Measurements from ENCODE around the gene ATF7IP2. TPM values are rescaled to one million over a fixed set of nuclear protein-coding genes. Genes with fewer than 3 reads are reported as not detected.

The ATF7IP2 gene
- total and polyA plus RNA-seq, 8 donors = 8.5 to 14.3 (median 12.8) TPM

DNA sequence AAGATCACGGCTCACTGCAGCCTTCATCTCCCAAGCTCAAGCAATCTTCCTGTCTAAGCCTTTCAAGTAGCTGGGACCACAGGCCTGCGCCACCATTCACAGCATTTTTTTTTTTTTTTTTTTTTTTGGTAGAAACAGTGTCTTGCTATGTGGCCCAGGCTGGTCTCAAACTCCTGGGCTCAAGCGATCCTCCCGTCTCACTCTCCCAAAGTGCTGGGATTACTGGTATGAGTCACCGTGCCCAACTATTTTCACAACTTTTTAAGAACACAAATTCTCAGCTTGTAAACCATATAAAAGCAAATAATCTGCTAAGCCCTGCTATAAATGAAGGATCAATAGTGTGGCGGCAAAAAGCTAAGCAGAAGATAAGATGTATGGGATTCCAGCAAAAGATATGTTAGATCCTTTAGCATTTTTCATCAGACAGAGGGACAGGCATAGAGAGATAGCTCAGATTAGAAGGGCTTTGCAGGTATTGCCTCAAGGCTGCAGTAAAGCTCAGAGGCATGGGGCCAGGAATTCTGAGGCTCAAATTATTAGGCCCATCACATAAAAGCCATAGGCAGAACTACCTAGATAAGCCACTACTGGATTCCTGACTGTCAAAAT, 139.5 kb downstream of the ATF7IP2 start:
- no peak overlapping the region for H3K27ac ChIP-seq
- H3K4me3 ChIP-seq = no peak overlapping the region
- DNase-seq = no peak
- H3K36me3 ChIP-seq = peaks cover 0 to 35% of the 10 kb centered on the region in 2 donors
- ATAC-seq = no peak
- TF ChIP-seq, protein P1, sequence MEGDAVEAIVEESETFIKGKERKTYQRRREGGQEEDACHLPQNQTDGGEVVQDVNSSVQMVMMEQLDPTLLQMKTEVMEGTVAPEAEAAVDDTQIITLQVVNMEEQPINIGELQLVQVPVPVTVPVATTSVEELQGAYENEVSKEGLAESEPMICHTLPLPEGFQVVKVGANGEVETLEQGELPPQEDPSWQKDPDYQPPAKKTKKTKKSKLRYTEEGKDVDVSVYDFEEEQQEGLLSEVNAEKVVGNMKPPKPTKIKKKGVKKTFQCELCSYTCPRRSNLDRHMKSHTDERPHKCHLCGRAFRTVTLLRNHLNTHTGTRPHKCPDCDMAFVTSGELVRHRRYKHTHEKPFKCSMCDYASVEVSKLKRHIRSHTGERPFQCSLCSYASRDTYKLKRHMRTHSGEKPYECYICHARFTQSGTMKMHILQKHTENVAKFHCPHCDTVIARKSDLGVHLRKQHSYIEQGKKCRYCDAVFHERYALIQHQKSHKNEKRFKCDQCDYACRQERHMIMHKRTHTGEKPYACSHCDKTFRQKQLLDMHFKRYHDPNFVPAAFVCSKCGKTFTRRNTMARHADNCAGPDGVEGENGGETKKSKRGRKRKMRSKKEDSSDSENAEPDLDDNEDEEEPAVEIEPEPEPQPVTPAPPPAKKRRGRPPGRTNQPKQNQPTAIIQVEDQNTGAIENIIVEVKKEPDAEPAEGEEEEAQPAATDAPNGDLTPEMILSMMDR (IDR thresholded peaks at IDR 0.05) = no peak
- H3K4me1 ChIP-seq = peaks cover 0 to 7% of the 10 kb centered on the region in 2 donors
- H3K27me3 ChIP-seq = no peaks in the 10 kb centered on the region
- intact Hi-C loops (cut with DNase I) = no loop called here
- no peaks in the 10 kb centered on the region for H3K9me3 ChIP-seq

DNA sequence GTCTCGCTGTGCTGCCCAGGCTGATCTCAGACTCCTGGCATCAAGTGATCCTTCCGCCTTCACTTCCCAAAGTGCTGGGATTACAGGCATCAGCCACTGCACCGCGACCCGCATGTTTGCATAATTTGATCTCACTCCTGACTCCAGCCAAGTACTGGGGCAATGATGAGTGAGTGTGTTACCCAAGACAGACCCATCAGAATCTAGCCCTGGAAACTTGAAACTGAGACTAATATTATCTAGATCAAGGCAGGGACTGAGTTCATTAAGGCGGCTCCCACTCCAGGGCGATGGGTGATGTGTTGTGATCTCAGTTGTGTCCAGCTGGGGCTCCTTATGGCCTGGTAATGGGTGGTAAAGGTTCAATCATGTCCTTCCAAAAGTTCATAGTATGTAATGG, 141.1 kb downstream of the ATF7IP2 start:
- H3K4me3 ChIP-seq = no peak overlapping the region
- ATAC-seq = no peak
- TF ChIP-seq, protein P1 (IDR thresholded peaks at IDR 0.05) = no peak
- no peaks in the 10 kb centered on the region for H3K9me3 ChIP-seq
- peaks cover 0 to 49% of the 10 kb centered on the region in 2 donors for H3K36me3 ChIP-seq
- intact Hi-C loops (cut with DNase I) = no loop called here
- DNase-seq = no peak
- H3K27ac ChIP-seq = no peak overlapping the region
- no peaks in the 10 kb centered on the region for H3K4me1 ChIP-seq
- no peaks in the 10 kb centered on the region for H3K27me3 ChIP-seq

- DNase-seq (no peak), ATAC-seq (no peak)
- no peaks in the 10 kb centered on the region for H3K4me1 ChIP-seq
- H3K36me3 ChIP-seq = peaks cover 0 to 60% of the 10 kb centered on the region in 2 donors
- no peak overlapping the region for H3K4me3 ChIP-seq
- no peaks in the 10 kb centered on the region for H3K27me3 ChIP-seq
- intact Hi-C loops (cut with DNase I) = no loop called here
- no peaks in the 10 kb centered on the region for H3K9me3 ChIP-seq
- H3K27ac ChIP-seq = no peak overlapping the region
- TF ChIP-seq, protein P1 (IDR thresholded peaks at IDR 0.05) = no peak
Measured at GRCh38 chr16:10528635-10529034, 142.8 kb downstream of the ATF7IP2 start.

DNA sequence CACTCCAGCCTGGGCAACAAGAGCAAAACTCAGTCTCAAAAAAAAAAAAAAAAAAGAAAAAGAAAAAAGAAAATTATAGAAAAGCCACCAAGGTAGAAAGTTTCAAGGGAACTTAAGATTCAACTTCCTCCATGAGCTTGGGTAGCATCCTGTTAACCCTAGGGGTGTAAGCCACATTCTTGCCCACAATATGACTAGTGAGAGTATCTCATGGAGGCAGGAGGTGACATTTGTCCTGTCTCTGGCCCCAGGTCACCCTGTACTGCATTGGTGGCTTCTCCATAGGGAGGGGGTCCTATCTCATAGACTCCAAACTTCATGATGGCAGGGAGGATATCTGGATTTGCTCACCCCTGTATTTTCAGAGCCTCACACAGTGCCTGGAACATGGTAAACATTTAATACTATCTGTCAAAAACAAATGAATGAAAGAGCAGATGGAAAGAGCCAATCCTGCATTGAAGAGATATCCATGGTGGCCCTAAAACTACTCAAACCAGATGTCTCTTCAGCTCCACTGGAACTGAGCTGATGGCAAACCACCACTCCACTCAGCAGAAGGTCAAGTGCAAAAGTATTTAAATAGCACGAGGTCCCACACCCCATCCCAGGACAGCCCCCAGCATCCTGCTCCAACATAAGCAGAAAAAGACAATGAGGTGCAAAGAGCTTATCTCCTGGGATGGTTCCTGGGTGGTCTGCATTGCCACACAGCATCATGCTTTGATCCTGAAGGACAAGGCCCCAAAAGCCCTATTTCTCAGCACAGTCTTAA, 144.2 kb downstream of the ATF7IP2 start:
- TF ChIP-seq, protein P1 (IDR thresholded peaks at IDR 0.05) = no peak
- H3K36me3 ChIP-seq = peaks cover 0 to 58% of the 10 kb centered on the region in 2 donors
- no peaks in the 10 kb centered on the region for H3K4me1 ChIP-seq
- H3K9me3 ChIP-seq = no peaks in the 10 kb centered on the region
- H3K27me3 ChIP-seq = no peaks in the 10 kb centered on the region
- no peak for ATAC-seq
- H3K27ac ChIP-seq = no peak overlapping the region
- DNase-seq = no peak
- intact Hi-C loops (cut with DNase I) = no loop called here
- H3K4me3 ChIP-seq = no peak overlapping the region

DNA sequence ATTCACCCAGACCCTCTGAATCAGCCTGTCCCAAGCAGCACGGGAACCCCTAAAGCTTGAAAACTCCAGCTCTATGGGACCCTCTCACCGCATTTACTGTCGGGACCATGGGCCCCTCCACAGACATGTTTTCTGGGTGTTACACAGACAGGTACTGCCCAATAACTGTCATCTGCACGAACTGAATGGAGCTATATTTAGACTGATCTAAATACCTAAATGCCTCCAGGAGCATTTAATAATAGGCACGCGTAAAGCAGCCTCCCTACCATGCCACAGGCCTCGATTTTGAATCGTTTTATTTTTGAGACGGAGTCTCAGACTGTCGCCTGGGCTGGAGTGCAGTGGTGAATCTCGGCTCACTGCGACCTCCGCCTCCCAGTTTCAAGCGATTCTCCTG, 144.8 kb downstream of the ATF7IP2 start:
- intact Hi-C loops (cut with DNase I) = no loop called here
- Histone ChIP-seq H3K36me3 (peaks cover 0 to 63% of the 10 kb centered on the region in 2 donors), H3K4me3 (no peak overlapping the region), H3K27me3 (no peaks in the 10 kb centered on the region), H3K9me3 (no peaks in the 10 kb centered on the region), H3K27ac (no peak overlapping the region), H3K4me1 (no peaks in the 10 kb centered on the region)
- DNase-seq = no peak
- no peak for ATAC-seq
- TF ChIP-seq, protein P1 (IDR thresholded peaks at IDR 0.05) = no peak

Measured in left lung (tissue), 10 donors.